Cardiac ventricle fibroblast (primary cell): ENCODE data around the gene CEMIP. TPM values are rescaled to one million over a fixed set of nuclear protein-coding genes. Genes with fewer than 3 reads are reported as not detected.

Experiments
- total RNA-seq: library from RNA; depleted of rRNA; stranded (reverse); fragments of >200 nt; gene quantifications from 2 replicates; pipeline ENCODE4 v1.2.3, GENCODE V29; 2015

The CEMIP gene, protein sequence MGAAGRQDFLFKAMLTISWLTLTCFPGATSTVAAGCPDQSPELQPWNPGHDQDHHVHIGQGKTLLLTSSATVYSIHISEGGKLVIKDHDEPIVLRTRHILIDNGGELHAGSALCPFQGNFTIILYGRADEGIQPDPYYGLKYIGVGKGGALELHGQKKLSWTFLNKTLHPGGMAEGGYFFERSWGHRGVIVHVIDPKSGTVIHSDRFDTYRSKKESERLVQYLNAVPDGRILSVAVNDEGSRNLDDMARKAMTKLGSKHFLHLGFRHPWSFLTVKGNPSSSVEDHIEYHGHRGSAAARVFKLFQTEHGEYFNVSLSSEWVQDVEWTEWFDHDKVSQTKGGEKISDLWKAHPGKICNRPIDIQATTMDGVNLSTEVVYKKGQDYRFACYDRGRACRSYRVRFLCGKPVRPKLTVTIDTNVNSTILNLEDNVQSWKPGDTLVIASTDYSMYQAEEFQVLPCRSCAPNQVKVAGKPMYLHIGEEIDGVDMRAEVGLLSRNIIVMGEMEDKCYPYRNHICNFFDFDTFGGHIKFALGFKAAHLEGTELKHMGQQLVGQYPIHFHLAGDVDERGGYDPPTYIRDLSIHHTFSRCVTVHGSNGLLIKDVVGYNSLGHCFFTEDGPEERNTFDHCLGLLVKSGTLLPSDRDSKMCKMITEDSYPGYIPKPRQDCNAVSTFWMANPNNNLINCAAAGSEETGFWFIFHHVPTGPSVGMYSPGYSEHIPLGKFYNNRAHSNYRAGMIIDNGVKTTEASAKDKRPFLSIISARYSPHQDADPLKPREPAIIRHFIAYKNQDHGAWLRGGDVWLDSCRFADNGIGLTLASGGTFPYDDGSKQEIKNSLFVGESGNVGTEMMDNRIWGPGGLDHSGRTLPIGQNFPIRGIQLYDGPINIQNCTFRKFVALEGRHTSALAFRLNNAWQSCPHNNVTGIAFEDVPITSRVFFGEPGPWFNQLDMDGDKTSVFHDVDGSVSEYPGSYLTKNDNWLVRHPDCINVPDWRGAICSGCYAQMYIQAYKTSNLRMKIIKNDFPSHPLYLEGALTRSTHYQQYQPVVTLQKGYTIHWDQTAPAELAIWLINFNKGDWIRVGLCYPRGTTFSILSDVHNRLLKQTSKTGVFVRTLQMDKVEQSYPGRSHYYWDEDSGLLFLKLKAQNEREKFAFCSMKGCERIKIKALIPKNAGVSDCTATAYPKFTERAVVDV (N-terminal part only)
- 70.2 and 73.9 TPM in 2 replicates for total RNA-seq

DNA sequence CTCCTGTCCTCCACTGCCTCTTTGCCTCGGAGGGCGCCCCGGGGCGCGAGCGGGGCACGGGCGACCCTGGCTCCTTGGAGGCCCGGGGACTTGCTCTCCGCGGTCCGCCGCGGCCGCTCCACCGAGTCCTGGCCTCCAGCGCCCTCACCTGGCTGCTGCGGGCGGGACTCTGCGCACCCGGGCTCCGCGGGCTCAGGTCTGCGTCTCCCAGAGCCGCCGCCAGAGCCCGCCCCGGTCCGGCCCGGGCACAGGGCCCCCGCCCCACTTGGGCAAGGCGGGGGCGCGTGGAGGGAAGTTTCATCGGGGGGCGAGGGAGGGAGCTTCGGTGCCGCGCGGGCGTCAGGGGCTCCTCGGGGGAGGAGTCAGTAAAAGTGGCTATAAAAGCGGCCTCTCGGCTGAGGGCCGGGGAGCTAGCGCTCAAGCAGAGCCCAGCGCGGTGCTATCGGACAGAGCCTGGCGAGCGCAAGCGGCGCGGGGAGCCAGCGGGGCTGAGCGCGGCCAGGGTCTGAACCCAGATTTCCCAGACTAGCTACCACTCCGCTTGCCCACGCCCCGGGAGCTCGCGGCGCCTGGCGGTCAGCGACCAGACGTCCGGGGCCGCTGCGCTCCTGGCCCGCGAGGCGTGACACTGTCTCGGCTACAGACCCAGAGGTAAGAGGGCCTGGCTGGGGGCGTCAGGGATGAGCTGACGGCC lies at the start of gene CEMIP:
CEMIP (plus strand) TSS at position 407 of the 694 bp plus-strand sequence. CDS start 94,510 bp downstream, outside the sequence.

DNA sequence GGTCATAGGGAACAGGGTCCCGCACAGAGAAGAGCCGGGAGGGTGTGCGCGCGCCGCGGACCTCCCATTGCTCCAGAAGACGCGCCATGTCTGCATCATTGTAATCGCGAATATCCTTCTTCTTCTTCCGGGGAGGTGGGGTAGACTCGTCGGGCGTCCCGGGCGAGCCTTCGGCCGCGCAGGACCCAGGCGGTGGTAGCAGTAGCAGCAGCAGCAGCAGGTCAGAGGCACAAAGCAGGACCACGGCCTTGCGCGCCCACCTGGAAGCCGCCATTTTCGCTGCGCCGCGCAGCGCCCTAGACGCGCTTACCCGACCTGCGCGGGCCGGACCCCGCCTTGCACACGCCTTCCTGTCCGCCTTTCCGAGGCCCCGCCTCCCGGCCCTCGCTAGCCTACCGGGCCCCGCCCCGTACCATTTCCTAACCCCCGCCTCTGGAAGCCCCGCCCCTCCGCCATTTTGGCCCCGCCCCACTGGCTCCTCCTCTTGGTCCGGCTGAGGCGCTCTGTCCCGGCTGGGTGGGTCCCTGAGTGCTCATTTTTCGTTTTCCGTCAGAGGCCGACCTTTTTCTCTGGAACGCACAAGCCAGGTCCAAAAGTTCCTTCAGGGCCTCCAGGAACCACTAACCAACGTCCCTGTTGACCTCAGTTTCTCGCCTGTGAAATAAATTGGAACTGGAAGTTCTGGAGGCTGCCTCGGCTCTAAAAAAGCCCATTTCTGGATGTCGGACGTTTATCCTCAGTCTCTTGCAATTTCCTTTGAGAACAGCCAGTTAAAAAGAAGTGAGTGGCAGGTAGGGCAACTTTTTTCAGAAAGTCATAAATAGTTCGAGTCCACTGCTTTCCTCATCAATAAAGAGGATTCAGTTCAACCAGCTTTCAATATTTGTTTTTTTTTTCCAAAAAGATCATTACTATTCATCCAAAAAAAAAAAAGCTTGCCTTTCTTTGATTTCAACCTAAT lies 210.6 kb downstream of the CEMIP start, which contains the start of gene MESD:
MESD (minus strand) TSS at position 302 of the 961 bp plus-strand sequence; CDS start at position 274, 28 bp downstream.

DNA sequence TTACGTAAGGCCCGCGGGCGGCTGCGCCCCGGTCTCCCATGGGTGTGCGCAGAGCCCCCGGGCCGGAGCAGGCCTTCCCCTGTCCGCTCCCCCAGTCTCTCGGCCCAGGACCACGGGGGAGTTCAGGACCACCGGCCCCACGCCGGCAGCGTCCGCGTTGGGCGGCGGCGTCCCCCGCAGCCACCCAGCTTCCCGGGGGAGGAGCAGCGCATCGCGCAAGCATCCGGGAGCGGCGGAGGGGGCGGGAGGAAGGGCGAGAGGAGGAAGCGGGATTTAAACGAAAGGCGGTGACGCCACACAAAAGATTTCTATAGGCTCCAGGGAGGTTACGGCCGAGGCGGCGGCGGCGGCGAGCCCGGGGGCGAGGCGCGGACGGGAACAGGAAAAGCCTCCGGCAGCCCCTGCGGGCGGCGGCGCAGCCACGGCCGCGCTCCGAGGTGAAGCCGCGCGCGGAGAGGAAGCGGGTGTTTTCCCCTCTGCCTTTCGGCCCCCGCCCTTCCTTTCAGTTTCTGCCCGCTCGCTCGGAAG lies 221.5 kb downstream of the CEMIP start, which contains the start of gene TLNRD1:
TLNRD1 (plus strand) TSS at position 300 of the 528 bp plus-strand sequence. CDS start 1,349 bp downstream, outside the sequence.

Other genes with a start within 250 kb of the CEMIP start
- 6.3 and 10.6 TPM in 2 replicates for gene ABHD17C, start 84.1 kb upstream of the CEMIP start, total RNA-seq
- gene MESD, start 210.4 kb downstream of the CEMIP start, total RNA-seq: 19.4 and 21.3 TPM in 2 replicates
- gene TLNRD1, start 221.6 kb downstream of the CEMIP start, total RNA-seq: 12.3 and 12.9 TPM in 2 replicates